Left cardiac atrium (tissue), 4 donors: ENCODE results near the gene TNFSF13B. TPM values are rescaled to one million over a fixed set of nuclear protein-coding genes. Genes with fewer than 3 reads are reported as not detected.
A peak's percentile ranks its signal among the peaks of the same experiment; 100 is the strongest.

Experiments used
- ATAC-seq, 2 donors: fragments of 200-7000 bp; cut with Tn5 transposase; one replicate each; pipeline ENCODE4 v1.9.1; 2020; ENCODE audit warnings: mild to moderate bottlenecking in 2 of 2, moderate library complexity in 2 of 2
- DNase-seq: peaks from one replicate; pipeline ENCODE4 v3.0.0-alpha.2; 2020
- intact Hi-C, 2 donors: fragments of 100-400 bp; cut with DNase I; formaldehyde crosslinking; loops; one replicate each; pipeline versions ENCODE4 v1.14.1 to v1.15.1; 2022 to 2023
- total RNA-seq, 2 donors: library from RNA; stranded (reverse); fragmentation: NEBNext Ultra II Directional; extraction: Animal tissue kit (Norgen Biotek cat#: 25700); gene quantifications; one replicate each; pipeline ENCODE4 v1.2.1, GENCODE V29; 2021
- donor health status: DM: no; HTN: yes; CAD: no.
- donor health status: DM: no; HTN: yes; CAD: no; lungs with severe emphysema.
- donor health status: DM: yes; HTN: yes; CAD: no.
- donor health status: Dilated cardiomyopathy.

Gene TNFSF13B
- total RNA-seq, 2 donors from 2014 or later = 1.9 to 5.9 TPM

GRCh38 chr13:108328848-108329247 is 59.3 kb downstream of the TNFSF13B start:
- intact Hi-C loops = no loop called here

GRCh38 chr13:108332791-108333190 is 63.3 kb downstream of the TNFSF13B start:
- no peak for DNase-seq
- ATAC-seq = no peak
- intact Hi-C loops = no loop called here

More at GRCh38 chr13:108328848-108329247, 59.3 kb downstream of the TNFSF13B start:
- ATAC-seq = no peak
- no peak for DNase-seq

- intact Hi-C loops = loop anchor here (5.0 to 10.0 kb wide), 2 partner anchors 552 to 555 kb away; no protein-coding TSS in a partner anchor
- peak; percentile 34 to 57 for ATAC-seq
Observed at GRCh38 chr13:108342369-108343289, 73.1 kb downstream of the TNFSF13B start.

GRCh38 chr13:108345016-108345415 is 75.5 kb downstream of the TNFSF13B start:
- no peak for ATAC-seq
- intact Hi-C loops = loop anchor here in 1 of 2 donors (10.0 kb wide), 1 partner anchor 550 kb away; no protein-coding TSS in a partner anchor
- DNase-seq = no peak

More at GRCh38 chr13:108342369-108343289, 73.1 kb downstream of the TNFSF13B start:
- no peak for DNase-seq

- intact Hi-C loops = loop anchor here in 1 of 2 donors (10.0 kb wide), 1 partner anchor 548 kb away; no protein-coding TSS in a partner anchor
- DNase-seq (no peak), ATAC-seq (no peak)
Observed at GRCh38 chr13:108346376-108346775, 76.9 kb downstream of the TNFSF13B start.

GRCh38 chr13:108349269-108349668 is 79.8 kb downstream of the TNFSF13B start:
- DNase-seq (no peak), ATAC-seq (no peak)
- intact Hi-C loops = loop anchor here in 1 of 2 donors (10.0 kb wide), 1 partner anchor 546 kb away; no protein-coding TSS in a partner anchor

GRCh38 chr13:108350579-108350978 is 81.1 kb downstream of the TNFSF13B start:
- ATAC-seq (no peak), DNase-seq (no peak)
- intact Hi-C loops = no loop called here

- intact Hi-C loops = no loop called here
- DNase-seq (no peak), ATAC-seq (peak; percentile 52 to 76)
Observed at GRCh38 chr13:108352599-108352998, 83.1 kb downstream of the TNFSF13B start.

GRCh38 chr13:108357228-108357627 is 87.7 kb downstream of the TNFSF13B start:
- intact Hi-C loops = no loop called here
- ATAC-seq (no peak), DNase-seq (no peak)

Other genes starting within 250 kb of the TNFSF13B start
- gene LIG4, start 54.2 kb upstream of the TNFSF13B start, total RNA-seq = 10 to 100 TPM in 1 of 2 donors, 1 to 10 TPM in 1; 8.1 to 12.1 TPM
- 1 to 10 TPM; 4.9 to 6.8 TPM for gene ABHD13, start 51.3 kb upstream of the TNFSF13B start, total RNA-seq